ENCODE results near the gene NSMF. TPM values are rescaled to one million over a fixed set of nuclear protein-coding genes. Genes with fewer than 3 reads are reported as not detected.

Gene NSMF
- total and polyA plus RNA-seq, 2 experiments from 2014 or later: 20.3 to 103 TPM

GRCh38 chr9:137475666-137476065 lies 16.5 kb upstream of the NSMF start:
- Histone ChIP-seq H3K36me3 (ENCODE audit: insufficient read depth) (no peaks in the 10 kb centered on the region; the same call in 1 of the 2 replicates), H3K27me3 (ENCODE audit: insufficient read depth) (no peaks in the 10 kb centered on the region), H3K4me1 (ENCODE audit: insufficient read depth) (no peaks in the 10 kb centered on the region), H3K4me3 (no peak overlapping the region), H3K9me2 (ENCODE audit: insufficient read depth) (no peaks in the 10 kb centered on the region), H4K20me1 (replicated peaks; ENCODE audit: insufficient read depth) (no peaks in the 10 kb centered on the region), H3K79me2 (replicated peaks; ENCODE audit: insufficient read depth) (no peaks in the 10 kb centered on the region), H3K27ac (ENCODE audit: low read depth) (no peak overlapping the region), H2AFZ (no peak overlapping the region), H3K4me2 (no peak overlapping the region), H3F3A (replicated peaks; ENCODE audit: low read depth) (no peaks in the 10 kb centered on the region)
- Mint-ChIP-seq H3K36me3 (ENCODE audit: low read depth) (peaks cover 8% of the 10 kb centered on the region; the same call in 1 of the 3 replicates), H3K27me3 (ENCODE audit: insufficient read depth, low read depth, poor library complexity) (peaks cover 3% of the 10 kb centered on the region), H3K4me3 (no peak overlapping the region), H3K4me1 (peaks cover 5% of the 10 kb centered on the region; the same call in 2 of the 3 replicates), H3K27ac (no peak overlapping the region), H3K9me3 (peaks cover 25% of the 10 kb centered on the region)
- TF ChIP-seq EZH2 (IDR thresholded peaks at IDR 0.05; ENCODE audit: low read depth, unreplicated experiment): no peak
- no peak for TF ChIP-seq REST (IDR thresholded peaks at IDR 0.05; ENCODE audit: unreplicated experiment)
- TF ChIP-seq ETS1 (IDR thresholded peaks at IDR 0.05): no peak
- no peak for TF ChIP-seq ZNF114 (CRISPR knock-in tag; IDR thresholded peaks at IDR 0.05)
- no peak for TF ChIP-seq CTCF (conservative IDR thresholded peaks at IDR 0.05; ENCODE audit: low read depth in 2 of 2)
- TF ChIP-seq CREB1 (CRISPR knock-in tag; IDR thresholded peaks at IDR 0.05; ENCODE audit: low read depth): no peak
- no peak for TF ChIP-seq ZNF331 (CRISPR knock-in tag; IDR thresholded peaks at IDR 0.05; ENCODE audit: low read depth)
- TF ChIP-seq JUNB (IDR thresholded peaks at IDR 0.05; ENCODE audit: unreplicated experiment): no peak
- TF ChIP-seq POLR2AphosphoS5 (IDR thresholded peaks at IDR 0.05; ENCODE audit: low read depth): no peak
- TF ChIP-seq STAT1 (IDR thresholded peaks at IDR 0.05; ENCODE audit: unreplicated experiment): no peak
- TF ChIP-seq EZH2phosphoT487 (IDR thresholded peaks at IDR 0.05; ENCODE audit: unreplicated experiment): no peak
- no peak for TF ChIP-seq NANOG (IDR thresholded peaks at IDR 0.05; ENCODE audit: borderline replicate concordance)
- no peak for TF ChIP-seq ZNF462 (CRISPR knock-in tag; IDR thresholded peaks at IDR 0.05)
- ATAC-seq (no peak), DNase-seq (ENCODE audit: low spot score) (no peak)
